Activated gamma-delta T cell treated with anti-CD3 and anti-CD28 coated beads, Interleukin-2, amount 50 U/mL, for 16 hours (primary cell): ENCODE measurements around the gene APIP.

ENCODE experiments used
- DNase-seq: peaks from one replicate; pipeline ENCODE4 v3.0.0-alpha.2; 2020; ENCODE audit warnings: low read depth

The APIP gene

GRCh38 chr11:34887260-34887659 lies 28.9 kb downstream of the APIP start:
- no peak for DNase-seq

DNA sequence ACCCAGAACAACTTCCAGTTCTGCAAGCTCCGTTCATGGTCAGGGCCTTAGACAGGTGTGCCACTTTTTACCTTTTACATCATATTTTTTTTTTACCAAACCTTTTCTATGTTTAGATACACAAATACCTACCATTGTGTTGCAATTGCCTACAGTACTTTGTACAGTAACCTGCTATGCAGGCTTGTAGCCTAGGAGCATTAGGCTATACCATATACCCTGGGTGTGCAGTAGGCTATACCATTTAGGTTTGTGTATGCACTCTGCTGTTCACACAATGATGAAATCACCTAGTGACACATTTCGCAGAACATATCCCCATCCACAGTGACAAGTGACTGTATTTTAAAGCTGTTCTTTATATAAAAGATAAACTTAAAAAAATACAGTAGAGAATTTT lies 29.6 kb downstream of the APIP start:
- DNase-seq: no peak

DNA sequence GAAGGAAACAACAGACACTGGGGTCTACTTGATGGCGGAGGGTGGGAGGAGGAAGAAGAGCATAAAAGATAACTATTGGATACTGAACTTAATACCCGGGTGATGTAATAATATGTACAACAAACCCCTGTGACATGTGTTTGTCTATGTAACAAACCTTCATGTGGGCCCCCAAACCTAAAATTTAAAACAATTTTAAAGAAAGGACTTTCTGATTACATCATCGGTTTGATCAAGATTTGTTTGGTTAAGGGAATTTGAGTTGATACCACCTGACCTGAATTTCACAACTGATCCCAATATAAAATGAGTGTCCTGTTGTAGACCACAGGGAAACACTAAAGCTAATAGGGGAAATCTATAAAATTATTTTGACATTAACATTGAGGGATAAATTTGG lies 34.3 kb downstream of the APIP start:
- no peak for DNase-seq

DNA sequence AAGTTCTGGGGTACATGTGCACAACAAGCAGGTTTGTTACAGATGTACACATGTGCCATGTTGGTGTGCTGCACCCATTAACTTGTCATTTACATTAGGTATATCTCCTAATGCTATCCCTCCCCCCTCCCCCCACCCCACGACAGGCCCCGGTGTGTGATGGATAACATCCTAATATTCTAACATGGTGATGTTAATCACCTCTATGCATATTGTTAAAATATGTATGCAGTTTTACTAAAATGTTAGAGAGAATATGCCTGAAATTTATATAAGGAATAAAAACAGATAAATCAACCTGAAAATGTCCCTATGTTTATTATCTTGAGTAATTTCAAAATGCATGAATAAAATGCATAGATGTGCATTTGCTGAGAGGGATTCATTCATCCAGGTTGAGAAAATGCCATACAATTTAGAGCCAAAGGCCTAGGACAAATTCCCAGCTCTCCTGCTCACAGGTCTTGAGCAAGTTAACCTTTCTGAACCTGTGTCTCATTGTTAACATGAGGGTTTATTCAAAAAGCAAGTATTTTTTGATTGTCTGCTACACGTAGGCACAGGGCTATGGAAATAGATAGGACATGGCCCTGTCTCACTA lies 38.7 kb downstream of the APIP start:
- no peak for DNase-seq

DNA sequence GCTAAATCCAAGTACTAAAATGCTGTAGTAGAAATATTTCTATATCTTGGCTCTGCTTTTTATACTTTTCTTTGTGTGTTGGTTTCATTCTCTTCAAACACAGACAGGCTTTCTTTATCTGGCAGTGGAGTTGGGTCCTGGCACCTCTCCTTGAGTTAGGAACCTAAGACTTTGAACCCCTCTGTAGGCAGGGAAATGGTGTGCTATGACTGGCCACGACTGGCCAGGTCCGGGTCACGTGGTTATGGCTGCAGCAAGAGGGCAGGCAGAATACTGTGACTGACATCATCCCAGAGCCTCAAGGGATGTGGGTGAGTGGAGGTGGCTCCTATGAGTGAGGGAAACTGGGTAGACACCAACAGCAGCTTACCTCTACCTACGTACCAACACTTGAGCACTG lies 42.0 kb downstream of the APIP start:
- no peak for DNase-seq

GRCh38 chr11:34870548-34871196 lies 45.5 kb downstream of the APIP start:
- DNase-seq: no peak

- DNase-seq: no peak
Observed at GRCh38 chr11:34869425-34869824, 46.8 kb downstream of the APIP start.

GRCh38 chr11:34866375-34866774 lies 49.8 kb downstream of the APIP start:
- DNase-seq: no peak

GRCh38 chr11:34865261-34865660 lies 50.9 kb downstream of the APIP start:
- DNase-seq: no peak

- no peak for DNase-seq
Observed at GRCh38 chr11:34864424-34864823, 51.8 kb downstream of the APIP start.

DNA sequence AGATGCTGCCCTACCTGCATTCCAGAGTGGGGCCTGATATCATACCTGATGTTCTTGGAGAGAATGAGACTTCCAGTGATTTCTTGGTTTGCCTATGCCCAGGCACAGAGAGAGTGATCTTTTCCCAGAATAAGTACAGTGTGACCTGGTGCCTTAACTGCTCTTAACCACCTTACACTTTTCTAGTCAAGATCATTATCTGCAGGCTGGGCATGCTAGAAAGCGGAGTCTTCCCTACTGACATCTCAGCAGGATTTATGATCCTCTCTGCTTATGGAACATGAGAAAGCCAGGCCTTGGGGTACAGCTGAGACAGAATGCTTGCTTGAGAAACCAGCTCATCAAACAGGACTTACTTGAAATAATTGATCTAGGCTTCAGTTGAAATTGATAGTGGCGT lies 53.1 kb downstream of the APIP start:
- DNase-seq: no peak

DNA sequence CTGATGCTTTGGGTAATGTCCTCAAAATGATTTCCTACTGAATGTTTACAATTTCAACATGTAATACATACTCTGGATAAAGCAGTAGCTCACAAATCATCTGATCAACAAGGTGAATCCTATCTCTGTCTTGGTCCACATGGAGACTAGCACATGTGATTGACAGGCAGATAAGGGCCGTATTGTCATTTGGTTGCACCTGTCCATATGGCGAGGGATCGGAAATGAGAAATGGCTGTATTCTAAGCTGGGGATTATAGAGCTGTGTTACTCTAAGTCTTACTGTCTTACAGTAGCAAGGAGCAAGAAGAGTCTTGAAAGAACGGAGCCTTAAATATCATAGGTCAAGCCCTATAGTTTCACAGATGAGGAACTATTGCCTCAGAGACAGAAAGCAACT lies 55.7 kb downstream of the APIP start:
- DNase-seq: no peak

DNA sequence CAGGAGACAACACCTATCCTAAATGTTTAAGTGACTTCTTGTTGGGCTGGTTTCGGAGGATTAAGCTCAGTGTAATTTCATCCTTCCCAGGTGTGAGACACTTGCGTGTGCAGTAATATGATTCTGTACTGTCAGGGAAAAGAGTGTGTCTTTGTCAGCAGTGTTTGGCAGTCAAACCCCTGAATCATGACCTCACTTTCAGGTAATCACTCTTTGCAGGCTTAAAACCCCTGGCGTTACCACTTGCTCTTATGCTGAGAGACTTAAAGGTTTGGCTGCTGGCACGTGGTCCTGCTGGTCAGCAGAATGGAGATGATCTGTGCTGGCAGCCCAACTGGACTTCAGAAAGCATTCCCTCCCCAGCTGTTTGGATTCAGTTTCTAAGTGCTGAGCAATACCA lies 56.1 kb downstream of the APIP start:
- no peak for DNase-seq

- no peak for DNase-seq
Observed at GRCh38 chr11:34859496-34859895, 56.7 kb downstream of the APIP start.

DNA sequence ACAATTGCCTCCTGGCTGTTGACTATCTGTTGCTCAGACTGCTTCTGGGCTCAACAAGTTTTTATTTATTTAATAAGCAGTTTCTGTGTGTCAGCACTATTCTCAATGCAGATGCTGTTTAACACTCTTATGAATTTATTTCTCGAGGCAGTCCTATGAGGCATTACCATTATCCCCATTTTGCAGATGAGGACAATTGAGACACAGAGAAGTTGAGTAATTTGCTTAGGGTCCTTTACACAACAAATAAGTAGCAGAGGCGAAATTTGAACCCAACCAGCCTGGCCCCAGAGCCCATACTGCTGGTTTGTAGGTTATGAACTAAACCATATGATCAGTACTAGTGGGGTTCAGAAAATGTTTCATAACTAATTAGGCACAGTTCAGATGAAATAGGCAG lies 58.7 kb downstream of the APIP start:
- no peak for DNase-seq

GRCh38 chr11:34856251-34856650 lies 59.9 kb downstream of the APIP start:
- no peak for DNase-seq

DNA sequence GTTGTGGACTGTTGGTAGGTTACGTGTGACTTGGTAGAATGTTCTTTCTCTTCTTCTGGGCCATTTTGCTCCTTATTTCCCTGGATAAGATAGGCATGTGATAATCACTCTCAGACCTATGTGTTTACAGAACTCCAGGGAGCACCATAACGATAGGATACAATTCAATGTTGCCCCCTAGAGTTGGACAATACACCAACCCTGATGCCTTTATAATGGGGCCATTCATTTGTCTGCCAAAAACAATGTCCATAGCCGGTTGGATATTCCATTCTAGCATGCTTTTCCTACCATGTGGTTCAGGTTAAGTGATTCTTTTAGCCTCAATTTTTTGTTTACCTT lies 60.5 kb downstream of the APIP start:
- DNase-seq: no peak

- DNase-seq: no peak
Observed at GRCh38 chr11:34855021-34855753, 61.0 kb downstream of the APIP start.

DNA sequence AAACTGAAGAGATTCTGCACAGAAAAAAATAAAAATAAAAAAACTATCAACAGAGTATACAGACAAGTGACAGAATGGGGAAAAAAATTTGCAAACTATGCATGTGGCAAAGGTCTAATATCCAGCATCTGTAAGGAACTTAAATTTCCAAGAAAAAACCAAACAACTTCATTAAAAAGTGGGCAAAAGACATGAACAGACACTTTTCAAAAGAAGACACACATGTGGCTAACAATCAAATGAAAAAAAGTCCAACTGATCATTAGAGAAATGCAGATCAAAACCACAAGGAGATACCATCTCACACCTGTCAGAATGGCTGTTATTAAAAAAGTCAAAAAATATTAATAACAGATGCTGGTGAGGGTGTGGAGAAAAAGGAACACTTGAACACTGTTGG lies 64.3 kb downstream of the APIP start:
- DNase-seq: no peak

DNA sequence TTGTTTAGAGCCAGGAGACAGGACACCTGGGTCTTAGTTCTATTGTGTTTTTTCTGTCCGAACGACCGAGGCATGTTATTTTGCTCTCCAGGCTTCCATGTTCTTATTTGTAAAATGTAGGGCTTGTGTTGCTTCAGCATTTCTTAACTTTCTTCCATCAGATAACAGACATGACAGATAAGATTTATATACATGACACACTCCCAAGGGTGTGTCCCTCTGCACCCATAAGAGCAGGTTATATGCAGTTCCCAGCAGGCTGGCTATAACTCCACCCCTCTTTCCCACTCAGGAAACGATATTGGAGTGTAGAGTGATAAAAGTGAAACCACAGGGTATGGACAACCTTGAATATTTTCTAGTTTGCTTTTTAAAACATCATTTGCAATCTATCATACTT lies 65.8 kb downstream of the APIP start:
- DNase-seq: no peak

DNA sequence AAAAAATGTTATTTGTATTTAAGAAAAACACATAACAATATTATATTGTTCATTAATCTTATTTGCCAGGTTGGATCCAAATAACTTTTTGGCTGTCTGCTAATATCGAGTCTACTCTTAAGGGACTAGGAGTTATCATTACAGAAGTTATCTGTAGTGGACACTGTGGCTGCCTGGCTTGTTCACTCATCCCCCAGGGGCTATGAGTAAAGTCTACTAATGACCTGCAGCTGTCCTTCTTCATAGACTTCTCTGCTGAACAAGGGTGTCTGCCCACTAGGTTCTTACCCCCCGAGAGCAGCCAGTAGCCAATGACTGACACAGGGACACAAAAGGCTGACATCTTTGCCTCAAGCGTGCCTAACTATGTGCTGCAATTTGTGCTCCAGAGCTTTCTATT lies 69.7 kb downstream of the APIP start:
- no peak for DNase-seq

GRCh38 chr11:34844463-34845112 lies 71.6 kb downstream of the APIP start:
- DNase-seq: no peak

- DNase-seq: no peak
Observed at GRCh38 chr11:34843271-34843670, 72.9 kb downstream of the APIP start.
